ENCODE results near the gene ENDOV.

DNA sequence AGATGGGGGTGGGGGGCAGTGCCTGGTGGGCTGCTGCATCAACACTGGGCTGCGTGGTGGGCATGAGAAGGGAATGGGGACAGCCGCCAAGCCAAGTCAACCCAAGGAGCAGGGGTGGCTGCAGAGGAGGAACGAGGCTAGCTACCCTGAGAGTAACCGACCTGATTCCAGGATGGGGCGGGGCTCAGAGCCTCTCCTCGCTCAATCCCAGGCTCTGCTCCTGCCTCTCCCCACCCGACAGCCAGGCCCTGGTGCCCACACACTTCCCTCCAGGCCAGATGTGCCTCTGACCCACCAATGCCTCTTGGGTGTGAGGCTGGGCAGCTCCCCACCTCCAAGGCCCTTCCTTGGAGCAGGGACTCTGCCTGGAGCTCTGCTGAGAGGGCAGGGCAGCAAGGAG, 58.7 kb downstream of the ENDOV start:
- no peak for TF ChIP-seq TEAD4 (IDR thresholded peaks at IDR 0.05)
- TF ChIP-seq RAD21 (IDR thresholded peaks at IDR 0.05; ENCODE audit: low read depth) = no peak
- TF ChIP-seq CEBPB (IDR thresholded peaks at IDR 0.05) = no peak
- no peak for TF ChIP-seq EP300 (IDR thresholded peaks at IDR 0.05; ENCODE audit: borderline replicate concordance)
- TF ChIP-seq NFIC (IDR thresholded peaks at IDR 0.05) = no peak
- TF ChIP-seq YY1 (IDR thresholded peaks at IDR 0.05; ENCODE audit: low read depth) = no peak
- no peak for TF ChIP-seq MAX (IDR thresholded peaks at IDR 0.05)
- TF ChIP-seq, protein P1, sequence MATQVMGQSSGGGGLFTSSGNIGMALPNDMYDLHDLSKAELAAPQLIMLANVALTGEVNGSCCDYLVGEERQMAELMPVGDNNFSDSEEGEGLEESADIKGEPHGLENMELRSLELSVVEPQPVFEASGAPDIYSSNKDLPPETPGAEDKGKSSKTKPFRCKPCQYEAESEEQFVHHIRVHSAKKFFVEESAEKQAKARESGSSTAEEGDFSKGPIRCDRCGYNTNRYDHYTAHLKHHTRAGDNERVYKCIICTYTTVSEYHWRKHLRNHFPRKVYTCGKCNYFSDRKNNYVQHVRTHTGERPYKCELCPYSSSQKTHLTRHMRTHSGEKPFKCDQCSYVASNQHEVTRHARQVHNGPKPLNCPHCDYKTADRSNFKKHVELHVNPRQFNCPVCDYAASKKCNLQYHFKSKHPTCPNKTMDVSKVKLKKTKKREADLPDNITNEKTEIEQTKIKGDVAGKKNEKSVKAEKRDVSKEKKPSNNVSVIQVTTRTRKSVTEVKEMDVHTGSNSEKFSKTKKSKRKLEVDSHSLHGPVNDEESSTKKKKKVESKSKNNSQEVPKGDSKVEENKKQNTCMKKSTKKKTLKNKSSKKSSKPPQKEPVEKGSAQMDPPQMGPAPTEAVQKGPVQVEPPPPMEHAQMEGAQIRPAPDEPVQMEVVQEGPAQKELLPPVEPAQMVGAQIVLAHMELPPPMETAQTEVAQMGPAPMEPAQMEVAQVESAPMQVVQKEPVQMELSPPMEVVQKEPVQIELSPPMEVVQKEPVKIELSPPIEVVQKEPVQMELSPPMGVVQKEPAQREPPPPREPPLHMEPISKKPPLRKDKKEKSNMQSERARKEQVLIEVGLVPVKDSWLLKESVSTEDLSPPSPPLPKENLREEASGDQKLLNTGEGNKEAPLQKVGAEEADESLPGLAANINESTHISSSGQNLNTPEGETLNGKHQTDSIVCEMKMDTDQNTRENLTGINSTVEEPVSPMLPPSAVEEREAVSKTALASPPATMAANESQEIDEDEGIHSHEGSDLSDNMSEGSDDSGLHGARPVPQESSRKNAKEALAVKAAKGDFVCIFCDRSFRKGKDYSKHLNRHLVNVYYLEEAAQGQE (IDR thresholded peaks at IDR 0.05; ENCODE audit: low read depth) = no peak

Measured in Ishikawa (cell line).